Motor neuron (in vitro differentiated cells): Measurements from ENCODE around the gene BRD7. TPM values are rescaled to one million over a fixed set of nuclear protein-coding genes. Genes with fewer than 3 reads are reported as not detected.
A peak's percentile ranks its signal among the peaks of the same experiment; 100 is the strongest.

ENCODE experiments used
- ATAC-seq, 8 experiments: fragments of 200-7000 bp; cut with Tn5 transposase; replicated peaks in 6 of 8; 2 replicates each; pipeline ENCODE4 v1.8.0; 2021; ENCODE audit warnings: mild to moderate bottlenecking in 8 of 8, moderate library complexity in 8 of 8
- H3K27ac ChIP-seq, 2 donors: fragments of 250-450 bp; sonication (Bioruptor Pico); 2 replicates each; pipeline ENCODE4 v1.9.0; 2021; ENCODE audit warnings: antibody characterized with exemption in 2 of 2, mild to moderate bottlenecking in 2 of 2, moderate library complexity in 1 of 2
- H3K4me1 ChIP-seq, 2 donors: fragments of 250-450 bp; sonication (Bioruptor Pico); replicated peaks in 1 of 2; 2 replicates each; pipeline ENCODE4 v1.6.1; 2021; ENCODE audit warnings: antibody characterized with exemption in 2 of 2, mild to moderate bottlenecking in 2 of 2, moderate library complexity in 1 of 2
- H3K4me3 ChIP-seq, 5 donors: fragments of 250-450 bp; sonication (Bioruptor Pico); 2 replicates each; pipeline ENCODE4 v1.9.0; 2021; ENCODE audit warnings: antibody characterized with exemption in 5 of 5, mild to moderate bottlenecking in 5 of 5, moderate library complexity in 4 of 5
- WGBS, 10 experiments: fragments of 450-650 bp; shearing (Covaris generic); methylation state at CpG; one replicate each; pipeline ENCODE4 v1.0.0; 2022; 5-methylcytosine and 5-hydroxymethylcytosine counted together
- in situ Hi-C, 9 experiments: fragments of 400-800 bp; cut with MboI; loops; one replicate each; pipeline ENCODE4 v1.15.0; 2021; ENCODE audit warnings: low sequenced_read_pairs in 9 of 9, low pct_unique_long_range_greater_than_20kb in 2 of 9; ENCODE audit not compliant: unreplicated experiment in 9 of 9
- total RNA-seq, 8 experiments: library from RNA; unstranded; fragments of 300-600 nt; gene quantifications; 2 replicates each; pipeline versions ENCODE4 v1.2.3 to v1.2.4, GENCODE V29; 2022

Gene BRD7
- total RNA-seq, 8 experiments from 2014 or later = 32.5 to 85.4 (median 55.8) TPM

DNA sequence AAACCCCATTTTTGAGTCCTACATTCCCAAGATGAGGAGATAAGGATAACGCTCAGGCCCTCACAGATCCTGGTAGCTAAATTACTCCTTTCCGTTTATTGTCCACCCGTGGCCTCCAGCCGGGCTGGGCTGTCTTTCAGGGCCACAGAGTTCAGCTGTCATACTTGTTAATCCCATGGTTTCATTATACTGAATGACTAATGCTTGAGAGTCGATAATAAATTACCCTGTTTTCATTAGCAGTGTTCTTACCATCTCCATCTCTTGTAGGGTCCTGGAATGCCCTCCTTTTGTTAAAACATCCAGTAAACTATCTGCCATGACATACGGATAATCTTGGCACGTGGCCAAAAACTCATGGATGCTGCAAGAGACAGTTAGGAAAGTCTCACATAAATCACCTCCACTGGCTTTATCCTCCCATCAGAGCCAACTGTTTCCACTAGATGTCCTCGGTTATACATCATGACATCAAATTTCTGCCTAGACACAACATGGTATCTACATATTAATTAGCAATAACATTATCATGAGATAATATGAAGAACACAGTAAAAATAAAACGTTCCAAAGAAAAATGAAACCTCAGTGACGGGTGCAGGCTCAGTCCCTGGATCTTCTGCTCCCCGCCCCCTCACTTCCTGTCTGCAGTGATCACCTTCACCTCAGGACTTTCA, 45.3 kb downstream of the BRD7 start:
- no peak overlapping the region for H3K4me3 ChIP-seq
- 20 to 81% (median 59%) methylated on average over 1 to 11 of the region's 11 CpGs; no CpG with 5 or more reads in 1 of the 10 experiments for WGBS, 10 experiments

DNA sequence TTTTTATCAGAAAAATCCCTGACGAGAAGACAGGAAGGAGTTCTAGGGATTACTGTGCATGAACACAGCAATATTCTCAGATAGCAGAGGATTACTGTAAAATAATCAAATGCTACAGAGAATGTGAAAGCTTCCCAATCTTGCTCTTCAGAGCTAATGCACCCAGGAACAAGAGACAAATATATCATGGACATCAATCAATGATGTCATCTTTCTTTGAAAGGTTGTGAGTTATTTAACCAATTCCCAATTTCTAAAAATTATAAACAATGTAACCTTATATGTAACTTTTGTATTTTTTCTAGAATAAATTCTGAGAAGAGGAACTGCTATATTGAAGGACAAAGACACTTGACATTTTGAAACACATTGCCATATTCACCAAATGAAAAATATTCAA, 46.5 kb downstream of the BRD7 start:
- Histone ChIP-seq H3K27ac (no peak overlapping the region), H3K4me3 (no peak overlapping the region), H3K4me1 (peaks cover 10 to 11% of the 10 kb centered on the region in 2 donors)
- no peak for ATAC-seq
- 57 to 100% (median 100%) methylated on average over 1 of the region's 1 CpG for WGBS, 10 experiments
- in situ Hi-C loops = no loop called here

More for the DNA sequence above, 45.3 kb downstream of the BRD7 start:
- peak; percentile 32 to 87 (median 74) for ATAC-seq
- in situ Hi-C loops = no loop called here
- no peak overlapping the region for H3K27ac ChIP-seq
- peaks cover 10 to 11% of the 10 kb centered on the region in 2 donors for H3K4me1 ChIP-seq

DNA sequence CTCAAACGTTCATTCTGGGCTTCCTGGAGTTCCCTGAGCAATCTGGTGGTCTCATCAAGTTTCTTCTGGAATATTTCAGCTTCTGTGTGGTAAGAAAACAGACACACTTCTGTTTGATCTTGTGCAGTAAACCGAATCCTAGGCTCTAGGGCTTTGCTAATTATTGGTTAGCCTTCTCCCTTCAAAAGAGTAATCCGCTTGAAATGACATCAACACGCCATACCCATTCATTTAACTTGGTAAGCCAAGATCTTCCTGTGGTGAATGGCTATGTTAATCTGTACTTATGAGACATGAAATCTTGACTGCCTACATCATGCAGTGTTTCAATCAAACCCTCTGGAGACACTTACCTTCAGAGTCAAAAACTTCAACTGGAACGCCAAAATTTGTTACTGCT, 48.5 kb downstream of the BRD7 start:
- peaks cover 10 to 11% of the 10 kb centered on the region in 2 donors for H3K4me1 ChIP-seq
- no peak overlapping the region for H3K27ac ChIP-seq
- ATAC-seq = no peak
- 69 to 100% (median 90%) methylated on average over 1 to 5 of the region's 5 CpGs; no CpG with 5 or more reads in 1 of the 10 experiments for WGBS, 10 experiments
- no peak overlapping the region for H3K4me3 ChIP-seq
- in situ Hi-C loops = no loop called here

DNA sequence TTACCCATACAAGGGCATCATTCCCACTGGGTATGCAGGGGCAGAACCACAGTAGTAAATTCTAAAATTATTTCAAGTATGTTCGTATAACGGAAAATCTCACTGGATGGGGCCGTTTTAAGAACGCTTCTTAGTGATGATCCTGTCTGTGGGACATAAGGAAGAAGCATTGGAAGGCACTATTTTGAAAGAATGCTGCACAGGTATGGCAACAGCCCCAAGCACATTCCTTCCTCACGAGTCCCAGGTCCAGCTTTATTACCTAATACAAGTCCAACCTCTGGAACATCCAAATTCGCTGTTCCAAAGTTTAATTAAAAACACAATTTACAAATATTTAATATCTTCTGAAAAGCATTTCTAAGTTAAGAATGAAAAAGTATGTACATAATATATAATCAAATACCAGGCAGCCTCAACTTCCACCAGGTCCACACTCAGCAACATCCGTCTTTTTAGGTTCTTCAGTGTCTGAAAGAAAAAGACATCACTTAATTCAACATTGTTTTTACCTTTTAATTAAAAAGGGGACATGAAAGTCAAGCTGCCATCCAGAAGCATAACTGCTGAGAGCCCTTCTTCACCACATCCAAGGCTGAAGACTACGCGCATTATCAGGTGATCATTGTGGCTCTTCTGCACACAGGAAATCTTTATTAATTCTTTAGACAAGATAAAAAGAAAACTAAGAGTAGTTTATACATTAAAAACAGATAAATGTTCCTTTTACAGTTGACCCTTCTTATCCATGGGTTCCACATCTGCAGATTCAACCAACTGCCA, 49.8 kb downstream of the BRD7 start:
- peaks cover 10 to 11% of the 10 kb centered on the region in 2 donors for H3K4me1 ChIP-seq
- ATAC-seq = no peak
- H3K4me3 ChIP-seq = no peak overlapping the region
- in situ Hi-C loops = no loop called here
- H3K27ac ChIP-seq = no peak overlapping the region
- 81 to 100% (median 92%) methylated on average over 3 to 9 of the region's 9 CpGs; no CpG with 5 or more reads in 1 of the 10 experiments for WGBS, 10 experiments

DNA sequence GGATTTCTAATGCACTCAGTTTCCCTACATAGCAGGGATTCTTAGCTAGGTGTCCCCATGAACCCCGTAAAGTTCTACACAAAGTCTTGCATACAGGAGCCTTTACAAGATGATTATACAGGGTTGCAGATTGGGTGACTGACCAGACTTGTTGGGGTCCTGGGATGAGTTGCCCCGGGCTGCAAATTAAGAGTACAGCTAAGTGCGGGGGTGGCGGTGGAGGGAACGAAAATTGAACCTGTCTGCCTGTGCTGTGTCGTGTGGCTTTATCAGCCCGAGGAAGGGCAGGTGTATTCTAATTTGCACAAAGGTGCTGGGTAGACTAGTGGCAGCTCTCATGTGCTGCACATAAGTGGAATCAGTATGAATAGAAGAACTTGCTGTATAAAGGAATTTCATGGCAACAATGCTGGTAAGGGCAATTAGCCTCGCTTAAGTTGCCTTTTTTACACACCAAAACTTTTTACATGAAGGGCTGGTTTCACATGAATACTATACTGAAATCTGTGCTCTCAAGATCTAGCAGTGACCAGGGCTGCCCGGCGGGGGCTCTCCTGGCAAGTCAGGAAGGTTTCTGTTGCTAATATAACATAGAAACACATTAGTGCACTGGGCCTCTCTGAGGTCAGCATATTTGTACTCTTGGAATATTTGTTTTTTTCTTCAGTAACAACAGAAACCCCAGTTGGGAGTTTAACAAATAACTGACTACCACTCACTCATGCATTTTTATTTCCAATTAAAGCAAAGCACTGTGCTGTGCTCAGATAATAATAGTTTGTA, 51.7 kb downstream of the BRD7 start:
- Histone ChIP-seq H3K27ac (no peak overlapping the region), H3K4me3 (no peak overlapping the region), H3K4me1 (no peaks in the 10 kb centered on the region)
- in situ Hi-C loops = no loop called here
- ATAC-seq = peak in 3 of 8 experiments; percentile 27 to 76 (median 27)
- 60 to 94% (median 88%) methylated on average over 2 to 10 of the region's 10 CpGs; no CpG with 5 or more reads in 4 of the 10 experiments for WGBS, 10 experiments

DNA sequence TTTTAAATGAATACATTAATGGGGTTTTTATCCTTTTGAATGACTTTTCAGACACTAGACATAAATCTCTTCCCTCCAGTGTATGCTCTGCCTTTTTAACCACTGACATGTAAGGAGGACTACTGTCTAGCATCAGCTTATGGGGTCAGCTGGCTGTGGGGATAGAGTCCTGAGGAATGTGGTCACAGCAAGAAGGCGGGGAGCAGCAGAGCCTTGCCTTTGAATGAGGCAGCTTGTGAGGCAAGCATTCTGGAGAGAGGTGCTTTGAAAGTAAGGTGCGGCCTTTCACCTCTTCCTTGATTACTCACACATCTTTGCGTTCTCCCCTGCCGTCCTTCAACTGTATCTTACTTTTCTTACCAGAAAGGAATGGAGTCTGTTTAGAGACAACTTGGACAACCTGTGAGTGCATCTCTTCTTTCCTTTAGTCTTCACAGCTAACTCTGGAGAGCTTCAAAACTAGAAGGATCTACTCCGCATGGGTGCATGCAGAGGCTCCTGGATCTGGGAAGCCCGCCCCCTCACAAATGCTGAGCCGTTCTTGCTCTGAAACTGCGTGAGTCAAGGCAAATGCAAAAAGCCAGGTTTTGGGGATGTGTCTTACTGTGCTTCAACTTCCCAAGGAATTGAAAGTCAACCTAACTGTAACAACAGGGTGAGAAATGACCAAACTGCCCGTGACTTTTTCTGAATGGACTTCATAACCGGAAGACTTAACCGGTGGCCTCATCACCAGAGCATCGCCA, 52.5 kb downstream of the BRD7 start:
- H3K4me3 ChIP-seq = no peak overlapping the region
- in situ Hi-C loops = no loop called here
- ATAC-seq = peak in 4 of 8 experiments; percentile 13 to 33 (median 24)
- no peak overlapping the region for H3K27ac ChIP-seq
- no peaks in the 10 kb centered on the region for H3K4me1 ChIP-seq
- WGBS, 10 experiments = 66 to 100% (median 88%) methylated on average over 1 to 8 of the region's 12 CpGs; no CpG with 5 or more reads in 1 of the 10 experiments

DNA sequence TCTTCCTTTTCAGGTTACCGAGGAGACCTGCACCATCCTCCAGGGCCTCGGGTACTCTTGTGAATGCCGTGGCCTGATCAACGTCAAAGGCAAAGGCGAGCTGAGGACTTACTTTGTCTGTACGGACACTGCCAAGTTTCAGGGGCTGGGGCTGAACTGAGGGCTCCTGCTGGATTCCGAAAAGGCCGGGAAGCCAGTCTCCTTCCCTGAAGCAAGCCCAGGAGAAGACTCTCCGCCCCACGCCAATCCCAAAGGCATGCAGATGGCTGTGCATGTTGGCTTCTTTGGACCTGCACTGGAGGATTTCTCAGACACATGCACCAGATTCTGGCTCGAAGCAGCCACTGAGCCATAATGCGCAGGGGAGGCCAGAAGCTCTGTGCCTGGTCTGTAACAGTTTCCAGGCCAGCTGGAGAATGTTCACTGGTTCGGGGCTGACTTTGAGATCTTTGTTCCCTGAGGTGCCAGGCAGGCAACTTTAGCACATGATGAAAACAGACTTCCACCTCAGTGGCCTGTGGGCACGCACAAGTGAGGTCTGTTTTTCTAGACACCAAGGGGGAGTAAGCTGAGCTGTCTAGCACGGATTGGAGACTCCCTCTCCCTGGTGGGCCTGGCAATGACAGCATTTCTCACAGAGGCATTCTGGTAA, 53.3 kb downstream of the BRD7 start:
- Histone ChIP-seq H3K4me1 (no peaks in the 10 kb centered on the region), H3K27ac (no peak overlapping the region), H3K4me3 (no peak overlapping the region)
- WGBS, 10 experiments = 50 to 90% (median 85%) methylated on average over 1 to 4 of the region's 15 CpGs; no CpG with 5 or more reads in 2 of the 10 experiments
- in situ Hi-C loops = no loop called here
- peak in 4 of 8 experiments; percentile 20 to 46 (median 36) for ATAC-seq

DNA sequence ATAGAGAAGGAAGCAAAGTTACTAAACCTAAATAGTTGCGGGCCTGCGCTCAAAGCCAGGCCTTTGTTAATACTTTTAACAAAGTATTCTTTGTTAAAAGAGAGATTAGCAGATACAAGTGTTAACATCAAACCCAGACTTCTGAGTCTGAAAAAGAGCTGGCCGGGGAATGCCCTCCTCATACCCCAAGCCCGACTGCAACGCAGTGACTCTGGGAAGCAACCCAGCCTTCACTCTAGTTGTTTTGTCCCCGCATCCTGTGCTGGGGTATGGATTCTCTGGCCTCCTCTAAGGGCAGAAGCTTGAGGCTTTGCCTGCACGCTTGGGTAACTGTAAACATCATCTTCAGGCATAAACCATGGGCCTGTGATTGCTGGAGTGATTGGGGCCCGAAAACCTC, 54.1 kb downstream of the BRD7 start:
- Histone ChIP-seq H3K27ac (no peak overlapping the region), H3K4me1 (peaks cover 6 to 7% of the 10 kb centered on the region in 2 donors), H3K4me3 (no peak overlapping the region)
- no peak for ATAC-seq
- in situ Hi-C loops = no loop called here
- 75 to 100% (median 97%) methylated on average over 1 to 6 of the region's 8 CpGs; no CpG with 5 or more reads in 2 of the 10 experiments for WGBS, 10 experiments

DNA sequence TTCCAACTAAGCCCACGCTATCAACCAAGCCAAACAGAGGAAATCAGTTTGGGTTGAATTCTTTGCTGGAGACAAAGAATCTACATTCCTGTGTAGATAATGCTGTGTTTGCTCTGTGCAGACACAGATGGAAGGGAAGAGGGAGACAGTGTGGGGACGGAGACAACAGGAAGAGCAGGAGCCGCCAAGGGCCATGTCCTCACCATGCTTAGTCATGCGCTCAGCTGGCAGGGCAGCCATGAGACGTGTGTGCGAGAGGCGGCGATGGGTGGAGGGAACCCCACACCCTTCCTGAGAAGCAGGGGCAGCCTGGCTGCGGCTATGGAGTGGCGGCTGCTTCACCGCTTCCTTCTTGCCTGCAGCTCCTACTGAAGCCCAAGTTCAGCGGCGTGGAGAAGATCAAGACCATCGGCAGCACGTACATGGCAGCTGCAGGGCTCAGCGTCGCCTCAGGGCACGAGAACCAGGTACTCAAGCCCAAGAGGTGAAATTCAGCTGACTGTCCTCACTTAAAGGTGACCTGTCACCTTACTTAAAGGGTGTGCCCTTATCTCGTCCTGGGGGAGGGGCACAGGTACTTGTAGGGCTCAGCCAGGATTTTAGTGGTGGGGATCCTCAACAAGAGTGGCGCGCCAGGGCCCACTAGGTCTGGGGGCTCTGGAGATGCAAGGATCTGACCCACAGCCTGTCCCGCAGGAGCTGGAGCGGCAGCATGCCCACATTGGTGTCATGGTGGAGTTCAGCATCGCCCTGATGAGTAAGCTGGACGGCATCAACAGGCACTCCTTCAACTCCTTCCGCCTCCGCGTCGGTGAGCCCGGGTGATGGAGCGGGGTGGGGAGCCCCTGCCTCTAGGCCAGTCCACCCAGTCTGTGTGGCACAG, 55.0 kb downstream of the BRD7 start:
- peaks cover 7 to 12% of the 10 kb centered on the region in 2 donors for H3K4me1 ChIP-seq
- H3K27ac ChIP-seq = no peak overlapping the region
- in situ Hi-C loops = no loop called here
- ATAC-seq = peak in 3 of 8 experiments; percentile 37 to 88 (median 80)
- WGBS, 10 experiments = 0 to 100% (median 95%) methylated on average over 1 to 12 of the region's 31 CpGs; no CpG with 5 or more reads in 5 of the 10 experiments
- H3K4me3 ChIP-seq = no peak overlapping the region

DNA sequence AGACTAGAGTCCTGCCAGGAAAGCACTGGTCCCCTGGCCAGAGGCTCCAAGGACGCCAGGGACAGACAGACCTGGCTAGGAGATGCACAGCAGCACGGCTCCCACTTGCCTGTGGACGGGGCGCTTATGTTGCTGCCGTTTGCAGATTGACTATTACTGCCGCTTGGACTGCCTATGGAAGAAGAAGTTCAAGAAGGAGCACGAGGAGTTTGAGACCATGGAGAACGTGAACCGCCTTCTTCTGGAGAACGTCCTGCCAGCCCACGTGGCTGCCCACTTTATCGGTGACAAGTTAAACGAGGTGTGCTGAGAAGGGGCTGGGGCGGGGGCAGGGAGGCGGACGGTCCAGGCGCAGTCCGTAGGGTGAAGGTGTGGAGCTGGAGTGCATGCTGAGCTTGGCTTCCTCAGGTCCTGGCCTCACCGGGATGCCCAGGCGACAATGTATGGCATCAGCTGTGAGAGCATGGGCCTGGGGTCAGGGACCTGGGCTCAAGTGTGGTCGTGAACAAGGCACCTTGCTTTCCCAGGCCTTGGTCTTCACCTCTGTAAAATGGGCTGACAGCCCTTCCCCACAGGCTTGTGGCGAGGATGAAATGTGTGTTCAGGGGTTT, 56.8 kb downstream of the BRD7 start:
- Histone ChIP-seq H3K27ac (no peak overlapping the region), H3K4me3 (no peak overlapping the region), H3K4me1 (peaks cover 7 to 12% of the 10 kb centered on the region in 2 donors)
- 83 to 100% (median 97%) methylated on average over 1 to 5 of the region's 22 CpGs; no CpG with 5 or more reads in 3 of the 10 experiments for WGBS, 10 experiments
- ATAC-seq = no peak
- in situ Hi-C loops = no loop called here

DNA sequence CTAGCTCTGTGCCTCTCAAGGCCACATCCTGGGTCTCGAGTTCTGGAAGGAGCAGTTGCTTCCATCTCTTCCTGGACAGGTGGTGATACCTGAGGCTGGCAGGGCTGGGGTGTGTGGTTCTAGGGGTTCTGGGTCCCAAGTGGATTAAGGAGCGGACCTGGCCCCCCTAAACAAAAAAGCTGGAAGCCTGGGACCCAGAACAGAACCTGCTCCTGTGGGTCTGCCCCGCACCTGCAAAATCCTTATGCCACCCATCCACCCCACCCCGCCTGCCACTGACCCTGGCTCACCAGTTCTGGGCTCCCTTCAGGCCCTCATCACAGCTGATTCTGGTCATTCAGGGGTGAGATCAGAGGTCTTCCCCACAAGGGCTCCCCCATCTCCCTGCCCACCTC, 57.7 kb downstream of the BRD7 start:
- in situ Hi-C loops = no loop called here
- 83% methylated on average over 1 of the region's 4 CpGs; no CpG with 5 or more reads in 9 of the 10 experiments for WGBS, 10 experiments
- Histone ChIP-seq H3K27ac (no peak overlapping the region), H3K4me3 (no peak overlapping the region), H3K4me1 (peaks cover 7 to 12% of the 10 kb centered on the region in 2 donors)
- no peak for ATAC-seq
